CD4-positive, alpha-beta T cell treated with Interleukin-6 for 4 hours (primary cell): ENCODE measurements around the gene SAYSD1.

Experiments
- DNase-seq: peaks from one replicate; pipeline ENCODE4 v3.0.0-alpha.2; 2020; ENCODE audit warnings: mixed read lengths

SAYSD1 gene

GRCh38 chr6:39056191-39056590, 58.8 kb downstream of the SAYSD1 start:
- no peak for DNase-seq

GRCh38 chr6:39055661-39056060, 59.3 kb downstream of the SAYSD1 start:
- no peak for DNase-seq

DNA sequence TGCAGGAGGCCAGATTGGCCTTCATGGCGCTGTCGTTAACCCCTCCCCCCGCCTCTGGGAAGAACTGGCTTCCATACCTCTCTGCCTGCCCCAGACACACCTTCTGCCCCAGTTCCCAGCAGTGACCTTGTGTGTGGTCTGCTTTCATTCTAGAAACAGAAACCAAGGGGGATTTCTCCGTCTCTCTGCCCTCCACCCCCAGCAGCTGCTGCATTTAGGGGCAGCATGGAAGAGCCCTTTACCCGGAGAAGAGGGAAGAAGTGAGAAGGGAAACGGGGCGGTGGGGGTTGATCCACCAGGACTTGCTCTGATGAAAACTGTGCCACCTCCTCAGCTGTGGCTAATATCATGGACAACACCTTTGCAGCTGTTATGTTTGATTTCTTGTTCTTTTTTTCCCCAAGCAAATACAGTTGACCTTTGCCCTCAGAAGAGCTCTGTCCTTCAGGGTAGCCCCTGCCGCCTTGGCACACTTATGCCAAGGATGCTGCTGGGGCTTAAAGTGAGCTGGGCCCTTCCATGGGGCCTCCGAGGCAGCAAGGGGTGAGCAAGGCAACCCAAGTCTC, 60.3 kb downstream of the SAYSD1 start:
- no peak for DNase-seq
